Measurements from ENCODE around the gene PROKR2.
A peak's percentile ranks its signal among the peaks of the same experiment; 100 is the strongest.

The PROKR2 gene
- long read RNA-seq = 0 reads

DNA sequence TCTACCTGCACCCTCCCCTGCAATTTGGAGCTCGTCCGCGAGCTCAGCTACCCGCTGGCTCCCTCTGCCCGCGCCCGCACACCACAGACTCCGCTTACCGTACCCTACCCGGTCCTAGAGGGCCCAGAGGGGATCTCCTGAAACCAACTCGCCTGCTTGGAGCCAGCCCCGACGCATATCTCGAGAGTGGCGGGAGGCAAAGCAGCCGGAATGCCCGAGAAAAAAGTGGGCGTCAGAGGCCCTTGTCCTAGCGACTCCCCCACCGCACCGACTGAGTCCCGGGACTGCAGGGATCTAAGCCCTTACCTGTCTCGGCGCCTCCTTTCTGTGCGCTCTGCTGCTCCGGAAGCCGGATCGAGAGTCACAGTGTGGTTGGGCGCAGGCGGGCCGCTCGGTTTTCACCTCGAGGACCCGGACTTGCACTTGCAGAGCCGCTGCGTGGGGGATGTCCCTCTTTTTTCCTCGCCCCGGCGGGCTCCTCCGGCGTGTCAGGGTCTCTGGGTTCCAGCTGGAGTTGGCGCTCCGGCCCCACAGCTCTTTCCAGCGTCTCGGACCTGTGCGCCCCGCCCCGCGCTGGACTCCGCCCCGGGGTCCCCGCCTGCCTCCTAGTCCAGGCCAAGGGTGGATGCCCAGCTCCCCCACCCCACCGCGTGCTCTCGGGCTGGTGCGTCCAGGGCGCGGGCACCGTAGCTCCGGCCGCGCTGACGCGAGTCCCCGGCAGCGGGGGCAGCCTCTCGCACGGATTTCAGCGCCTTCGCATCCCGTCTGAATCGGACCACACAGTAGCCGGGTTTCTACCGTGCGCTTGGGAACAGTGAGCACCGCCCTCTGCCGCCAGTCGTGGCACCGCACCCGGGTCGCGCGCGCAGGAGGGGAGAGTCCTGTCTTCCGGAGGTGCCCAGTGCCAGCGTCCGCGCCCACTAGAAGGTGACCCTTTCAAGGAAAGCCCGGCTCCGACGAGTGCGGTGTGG is at the start of gene PROKR2:
PROKR2 (minus strand) TSS at position 767 of the 971 bp plus-strand sequence. CDS start 2,585 bp downstream, outside the sequence.
- H3K4me3 ChIP-seq (replicated peaks; ENCODE audit: insufficient read depth, low read length) = no peak within 1 kb of the TSS
- H3K27me3 ChIP-seq (ENCODE audit: insufficient read depth, poor library complexity, severe bottlenecking) = peaks cover 33% of the 10 kb centered on the region
- no peak within 1 kb of the TSS for H3K27ac ChIP-seq (replicated peaks)
- TF ChIP-seq SPI1 (IDR thresholded peaks at IDR 0.05; ENCODE audit: borderline replicate concordance, low read depth) = no peak
- no peak for TF ChIP-seq POLR2AphosphoS5 (IDR thresholded peaks at IDR 0.05; ENCODE audit: low read depth)
- TF ChIP-seq, protein P1, sequence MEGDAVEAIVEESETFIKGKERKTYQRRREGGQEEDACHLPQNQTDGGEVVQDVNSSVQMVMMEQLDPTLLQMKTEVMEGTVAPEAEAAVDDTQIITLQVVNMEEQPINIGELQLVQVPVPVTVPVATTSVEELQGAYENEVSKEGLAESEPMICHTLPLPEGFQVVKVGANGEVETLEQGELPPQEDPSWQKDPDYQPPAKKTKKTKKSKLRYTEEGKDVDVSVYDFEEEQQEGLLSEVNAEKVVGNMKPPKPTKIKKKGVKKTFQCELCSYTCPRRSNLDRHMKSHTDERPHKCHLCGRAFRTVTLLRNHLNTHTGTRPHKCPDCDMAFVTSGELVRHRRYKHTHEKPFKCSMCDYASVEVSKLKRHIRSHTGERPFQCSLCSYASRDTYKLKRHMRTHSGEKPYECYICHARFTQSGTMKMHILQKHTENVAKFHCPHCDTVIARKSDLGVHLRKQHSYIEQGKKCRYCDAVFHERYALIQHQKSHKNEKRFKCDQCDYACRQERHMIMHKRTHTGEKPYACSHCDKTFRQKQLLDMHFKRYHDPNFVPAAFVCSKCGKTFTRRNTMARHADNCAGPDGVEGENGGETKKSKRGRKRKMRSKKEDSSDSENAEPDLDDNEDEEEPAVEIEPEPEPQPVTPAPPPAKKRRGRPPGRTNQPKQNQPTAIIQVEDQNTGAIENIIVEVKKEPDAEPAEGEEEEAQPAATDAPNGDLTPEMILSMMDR (IDR thresholded peaks at IDR 0.05; ENCODE audit: insufficient read depth, low read length) = no peak
- TF ChIP-seq GABPA (IDR thresholded peaks at IDR 0.05; ENCODE audit: low read depth) = no peak
- TF ChIP-seq, protein P2, sequence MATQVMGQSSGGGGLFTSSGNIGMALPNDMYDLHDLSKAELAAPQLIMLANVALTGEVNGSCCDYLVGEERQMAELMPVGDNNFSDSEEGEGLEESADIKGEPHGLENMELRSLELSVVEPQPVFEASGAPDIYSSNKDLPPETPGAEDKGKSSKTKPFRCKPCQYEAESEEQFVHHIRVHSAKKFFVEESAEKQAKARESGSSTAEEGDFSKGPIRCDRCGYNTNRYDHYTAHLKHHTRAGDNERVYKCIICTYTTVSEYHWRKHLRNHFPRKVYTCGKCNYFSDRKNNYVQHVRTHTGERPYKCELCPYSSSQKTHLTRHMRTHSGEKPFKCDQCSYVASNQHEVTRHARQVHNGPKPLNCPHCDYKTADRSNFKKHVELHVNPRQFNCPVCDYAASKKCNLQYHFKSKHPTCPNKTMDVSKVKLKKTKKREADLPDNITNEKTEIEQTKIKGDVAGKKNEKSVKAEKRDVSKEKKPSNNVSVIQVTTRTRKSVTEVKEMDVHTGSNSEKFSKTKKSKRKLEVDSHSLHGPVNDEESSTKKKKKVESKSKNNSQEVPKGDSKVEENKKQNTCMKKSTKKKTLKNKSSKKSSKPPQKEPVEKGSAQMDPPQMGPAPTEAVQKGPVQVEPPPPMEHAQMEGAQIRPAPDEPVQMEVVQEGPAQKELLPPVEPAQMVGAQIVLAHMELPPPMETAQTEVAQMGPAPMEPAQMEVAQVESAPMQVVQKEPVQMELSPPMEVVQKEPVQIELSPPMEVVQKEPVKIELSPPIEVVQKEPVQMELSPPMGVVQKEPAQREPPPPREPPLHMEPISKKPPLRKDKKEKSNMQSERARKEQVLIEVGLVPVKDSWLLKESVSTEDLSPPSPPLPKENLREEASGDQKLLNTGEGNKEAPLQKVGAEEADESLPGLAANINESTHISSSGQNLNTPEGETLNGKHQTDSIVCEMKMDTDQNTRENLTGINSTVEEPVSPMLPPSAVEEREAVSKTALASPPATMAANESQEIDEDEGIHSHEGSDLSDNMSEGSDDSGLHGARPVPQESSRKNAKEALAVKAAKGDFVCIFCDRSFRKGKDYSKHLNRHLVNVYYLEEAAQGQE (IDR thresholded peaks at IDR 0.05; ENCODE audit: insufficient replicate concordance, low read depth) = no peak
- DNase-seq (ENCODE audit: low read depth in 1 of 2, low spot score in 1 of 2) = no peak

DNA sequence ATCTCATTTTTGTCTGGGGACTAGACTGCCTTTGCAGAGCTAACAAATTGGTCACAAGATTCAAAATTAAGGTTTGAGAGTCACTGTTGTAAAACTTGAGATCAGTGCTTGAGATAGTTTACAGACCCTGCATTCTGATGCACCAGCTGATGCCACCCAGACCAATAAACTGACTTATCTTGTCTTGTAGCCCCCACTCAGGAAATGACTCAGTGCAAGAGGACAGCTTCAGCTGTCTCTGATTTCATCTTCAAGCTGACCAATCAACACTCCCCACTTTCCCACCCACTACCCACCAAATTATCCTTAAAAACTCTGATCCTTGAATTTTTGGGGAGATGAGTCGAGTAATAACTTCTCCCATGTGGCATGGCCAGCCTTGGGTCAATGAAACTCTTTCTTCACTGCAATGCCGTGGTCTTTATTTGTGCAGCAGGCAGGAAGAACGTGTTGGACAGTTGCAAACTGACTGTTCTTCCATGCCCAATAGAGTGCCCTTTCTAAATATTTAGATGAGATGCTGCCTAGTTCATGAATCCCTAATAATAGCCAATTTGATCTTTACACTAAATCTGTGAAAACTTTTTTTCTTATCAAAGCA is 48.3 kb upstream of the PROKR2 start:
- no peak overlapping the region for H3K4me3 ChIP-seq (replicated peaks; ENCODE audit: insufficient read depth, low read length)
- no peak for DNase-seq (ENCODE audit: low read depth in 1 of 2, low spot score in 1 of 2)
- H3K27me3 ChIP-seq (ENCODE audit: insufficient read depth, poor library complexity, severe bottlenecking) = no peaks in the 10 kb centered on the region
- no peak overlapping the region for H3K27ac ChIP-seq (replicated peaks)
- TF ChIP-seq GABPA (IDR thresholded peaks at IDR 0.05; ENCODE audit: low read depth) (no peak), SPI1 (IDR thresholded peaks at IDR 0.05; ENCODE audit: borderline replicate concordance, low read depth) (no peak), POLR2AphosphoS5 (IDR thresholded peaks at IDR 0.05; ENCODE audit: low read depth) (no peak)
- TF ChIP-seq, protein P1 (IDR thresholded peaks at IDR 0.05; ENCODE audit: insufficient read depth, low read length) = no peak
- TF ChIP-seq, protein P2 (IDR thresholded peaks at IDR 0.05; ENCODE audit: insufficient replicate concordance, low read depth) = no peak

DNA sequence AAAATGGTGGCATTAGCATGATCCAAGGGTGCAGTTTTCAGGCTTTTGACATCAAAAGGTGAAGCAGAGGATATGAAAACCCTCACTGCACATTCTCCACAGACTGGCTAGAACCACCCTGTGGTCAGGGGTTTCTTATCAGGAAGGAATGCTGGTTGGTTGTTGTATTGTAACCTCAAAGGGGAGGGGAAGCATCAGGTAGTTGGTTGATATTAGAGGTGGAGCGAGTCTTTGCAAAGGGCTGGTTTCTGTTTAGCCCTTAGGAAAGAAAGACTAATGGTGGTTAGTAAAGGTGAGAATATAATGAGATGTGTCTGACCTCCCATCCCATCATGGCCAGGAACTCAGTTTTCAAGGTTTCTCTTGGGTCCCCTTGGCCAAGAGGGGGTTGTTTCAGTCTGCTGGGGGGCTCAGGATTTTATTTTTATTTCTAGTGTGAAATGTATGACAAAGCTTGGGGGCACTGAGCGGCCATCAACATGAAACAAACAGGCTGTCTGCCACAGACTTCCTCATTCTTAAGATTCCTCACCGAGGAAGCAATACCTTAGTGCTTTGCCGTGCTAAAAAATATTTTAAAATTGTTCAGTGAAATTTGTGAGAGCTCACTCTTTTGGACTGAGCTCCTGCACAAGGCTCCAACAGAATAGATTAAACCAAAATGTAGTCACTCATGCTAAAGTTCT is 47.5 kb upstream of the PROKR2 start:
- H3K27ac ChIP-seq (replicated peaks) = no peak overlapping the region
- H3K4me3 ChIP-seq (replicated peaks; ENCODE audit: insufficient read depth, low read length) = no peak overlapping the region
- no peak for DNase-seq (ENCODE audit: low read depth in 1 of 2, low spot score in 1 of 2)
- peak; percentile 61 for TF ChIP-seq SPI1 (IDR thresholded peaks at IDR 0.05; ENCODE audit: borderline replicate concordance, low read depth)
- TF ChIP-seq, protein P1 (IDR thresholded peaks at IDR 0.05; ENCODE audit: insufficient read depth, low read length) = no peak
- H3K27me3 ChIP-seq (ENCODE audit: insufficient read depth, poor library complexity, severe bottlenecking) = no peaks in the 10 kb centered on the region
